CD4-positive, alpha-beta T cell treated with Interleukin-2 at 100 ng/mL for 4 hours (primary cell): ENCODE measurements around the gene TMEM129.
"Not testable (repeated sequence)": the region's sequence is repeated elsewhere in the genome, so short reads cannot be mapped to it uniquely, and the experiment has no call there.

Source experiments
- DNase-seq: peaks from one replicate; pipeline ENCODE4 v3.0.0-alpha.2; 2020; ENCODE audit warnings: low spot score

The TMEM129 gene

DNA sequence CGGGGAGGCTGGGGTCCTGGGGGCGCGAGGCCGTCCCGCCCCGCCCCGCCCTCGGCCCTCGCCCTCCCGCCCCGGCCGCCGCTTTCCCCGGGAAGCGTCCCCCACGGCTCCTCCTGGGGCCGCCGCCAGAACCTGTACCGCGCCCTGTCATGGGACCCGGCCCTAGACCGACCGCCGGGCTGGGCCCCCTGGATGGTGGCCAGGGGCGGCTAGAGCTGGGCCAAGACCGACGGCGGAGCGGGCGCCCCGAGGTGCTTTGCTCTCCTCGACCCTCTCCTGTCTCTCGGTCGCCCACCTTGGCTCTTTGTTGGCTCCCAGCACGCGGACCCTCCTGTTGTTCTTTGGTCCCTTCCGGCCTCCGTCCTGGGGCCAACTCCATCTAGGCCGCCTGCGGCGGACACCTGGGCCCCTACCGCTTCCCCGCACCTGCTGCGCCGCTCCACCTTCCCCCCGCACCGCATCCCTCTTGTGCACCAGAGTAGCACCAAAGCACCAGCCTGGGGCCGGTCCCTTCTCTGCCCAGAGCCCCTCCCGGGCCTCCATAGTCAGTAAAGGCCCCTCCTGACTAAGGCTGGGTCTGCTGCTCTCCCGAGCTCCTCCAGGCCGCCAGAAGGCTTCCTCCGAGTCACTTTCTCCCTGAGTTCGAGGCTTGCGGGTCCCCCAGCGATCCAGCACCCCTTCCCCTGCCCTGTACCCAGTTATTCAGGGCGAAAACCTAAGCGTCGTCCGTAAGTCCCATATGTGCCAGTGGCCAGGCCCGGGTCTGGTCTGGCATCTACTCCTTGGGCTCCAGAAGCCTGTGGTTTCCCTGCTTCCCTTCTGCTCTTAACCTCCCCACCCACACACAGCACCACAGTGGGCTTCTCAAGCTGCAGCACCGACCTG is 785 bp upstream of the TMEM129 start:
- DNase-seq, result no peak

DNA sequence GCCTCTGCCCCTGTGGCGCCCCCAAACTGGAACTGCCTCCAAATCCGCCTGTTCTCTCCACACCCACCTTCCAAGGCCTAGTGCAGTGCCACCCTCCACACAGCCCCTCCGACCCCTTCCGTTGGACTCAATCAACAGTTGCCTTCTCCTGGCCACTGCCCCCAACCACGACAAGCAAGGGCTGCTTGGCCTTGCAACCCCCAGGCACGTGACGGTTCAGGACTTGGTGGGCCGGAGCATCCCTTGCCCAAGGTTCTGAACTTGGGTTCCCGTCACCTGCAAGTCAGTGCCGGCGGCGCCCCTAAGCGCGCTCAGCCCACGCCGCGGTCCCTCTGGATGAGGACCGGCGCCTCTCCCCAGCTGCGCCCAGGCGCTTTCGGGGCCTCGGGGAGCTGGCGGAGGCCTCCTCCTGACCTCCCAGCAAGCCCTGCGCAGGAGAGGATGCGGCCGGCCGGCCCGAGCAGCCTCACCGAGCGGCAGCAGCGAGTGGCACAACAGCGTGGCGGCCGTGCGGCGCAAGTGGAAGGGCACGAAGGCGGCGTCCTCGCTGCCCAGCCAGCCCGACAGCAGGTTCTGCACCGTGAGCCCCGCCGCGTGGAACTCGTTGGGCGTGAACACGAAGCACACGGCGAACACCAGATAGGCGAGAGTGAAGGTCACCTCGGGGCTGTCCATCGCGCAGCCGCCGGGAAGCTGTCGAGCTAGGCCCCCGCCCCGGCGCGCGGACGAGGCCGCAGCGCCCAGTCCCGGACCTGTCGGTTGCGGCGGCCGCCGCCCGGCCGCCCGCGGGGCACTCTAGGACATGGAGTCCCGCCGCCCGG is 750 bp downstream of the TMEM129 start:
- DNase-seq, result peak; percentile 27

DNA sequence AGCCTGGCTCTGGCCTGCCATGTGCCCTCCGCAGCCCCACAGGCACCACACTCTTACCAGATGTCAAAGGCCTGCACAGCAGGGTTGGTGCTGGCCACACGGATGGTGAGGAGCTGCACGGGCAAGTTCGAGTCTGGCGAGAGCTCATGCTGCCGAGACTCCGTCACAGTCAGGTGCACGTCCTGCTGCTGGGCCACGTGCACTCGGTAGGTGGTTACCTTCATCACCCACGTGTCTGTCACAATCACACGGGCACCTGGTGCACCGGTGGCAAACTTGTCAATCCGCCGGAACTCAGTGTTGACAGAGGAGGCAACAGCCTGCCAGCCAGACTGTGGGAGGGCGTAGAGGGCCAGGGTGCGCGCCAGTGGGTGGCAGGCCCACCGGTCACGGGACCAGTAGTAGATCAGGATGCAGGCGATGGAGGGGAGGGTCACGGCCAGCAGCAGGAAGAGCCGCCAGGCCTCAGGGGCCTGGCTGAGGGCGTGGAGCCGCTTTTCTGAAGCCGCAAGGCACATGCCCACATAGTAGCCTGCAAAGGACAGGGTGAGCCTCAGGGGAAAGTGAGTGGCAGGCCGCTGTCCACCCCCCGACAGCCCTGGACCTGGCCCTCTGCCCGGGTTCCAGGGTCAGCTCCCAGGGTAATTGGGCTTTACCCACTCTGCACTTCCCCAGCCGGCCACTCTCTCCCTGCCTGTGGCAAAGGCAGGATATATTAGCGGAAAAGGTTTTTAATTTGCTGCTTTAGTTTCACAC is 2.9 kb downstream of the TMEM129 start:
- no peak for DNase-seq

- DNase-seq, result no peak
These were observed 3.7 kb downstream of the TMEM129 start for GRCh38 chr4:1717129-1718094.

DNA sequence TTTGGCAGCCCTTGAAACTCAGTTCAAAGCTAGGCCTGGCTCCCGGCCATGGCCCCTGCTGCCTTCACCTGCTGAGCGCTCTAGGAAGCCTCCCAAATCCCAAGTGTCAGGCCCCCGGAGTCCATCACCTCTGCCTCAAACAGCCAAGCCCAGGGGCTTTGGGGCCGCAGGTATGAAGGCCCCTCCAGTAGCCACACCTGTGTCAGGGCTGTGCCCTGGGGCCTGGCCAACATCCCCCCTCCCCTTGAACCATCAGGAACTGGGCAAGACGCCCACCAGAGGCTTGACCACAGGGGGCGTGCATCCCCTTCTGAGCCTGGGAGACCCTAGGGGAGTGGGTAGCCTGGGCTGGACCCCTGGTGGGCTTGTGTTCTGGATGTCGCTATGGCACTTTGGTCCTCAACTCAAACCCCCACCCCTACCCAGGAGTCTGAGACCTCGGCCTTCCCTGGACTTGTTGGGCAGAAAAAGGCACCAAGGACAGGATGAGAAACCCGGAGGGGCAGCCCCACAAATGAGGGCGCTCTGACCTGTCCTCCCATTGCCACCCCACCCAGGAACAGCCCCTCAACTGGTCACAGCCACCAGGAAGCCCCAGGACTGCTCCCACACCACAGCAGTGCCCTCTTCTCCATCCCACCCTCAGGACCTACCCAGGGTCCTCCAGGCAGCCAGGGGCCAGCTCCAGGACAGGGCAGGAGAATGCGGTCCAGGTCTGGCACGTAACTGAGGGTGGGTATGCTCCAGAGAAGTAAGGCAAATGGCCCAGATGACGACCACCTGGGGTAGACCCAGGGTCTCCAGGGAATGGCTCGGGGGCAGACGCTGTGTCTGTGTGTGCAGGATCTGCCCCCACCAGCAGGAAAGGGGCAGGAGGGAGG is 4.8 kb downstream of the TMEM129 start:
- no peak for DNase-seq

DNA sequence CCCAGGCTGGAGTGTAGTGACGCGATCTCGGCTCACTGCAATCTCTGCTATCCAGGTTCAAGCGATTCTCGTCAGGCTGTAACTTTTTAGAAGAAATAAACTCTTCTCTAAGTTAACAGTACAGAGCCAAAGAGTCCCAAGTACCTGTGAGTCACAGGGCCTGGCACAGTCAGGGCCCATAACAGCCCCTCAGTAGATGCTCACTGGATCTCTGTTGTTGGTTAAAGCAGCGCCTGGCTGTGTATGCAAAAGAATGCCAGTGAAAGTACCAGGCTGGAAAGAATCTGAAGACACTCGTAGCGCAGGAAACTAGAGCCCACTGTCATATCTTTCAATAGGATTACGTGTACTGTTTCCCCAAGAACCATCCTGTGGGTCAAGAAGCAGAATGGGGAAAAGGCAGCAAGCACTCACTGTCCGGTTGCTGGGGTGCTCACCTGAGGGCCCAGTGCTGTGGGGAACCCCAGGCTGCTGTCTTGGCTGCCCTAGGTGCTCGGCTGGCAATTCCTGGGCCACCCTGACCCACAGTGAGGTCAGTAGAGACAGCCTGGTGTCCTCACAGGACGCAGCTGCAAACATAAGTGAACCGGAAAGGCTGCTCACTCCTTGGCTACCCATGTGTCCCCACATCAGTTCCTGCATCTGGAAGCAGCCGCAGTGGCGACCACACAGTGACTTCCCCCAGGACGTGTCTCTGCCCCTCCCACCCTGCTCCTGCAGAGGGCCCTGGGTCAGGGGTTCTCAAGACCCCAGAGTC is 5.9 kb downstream of the TMEM129 start:
- DNase-seq, result no peak

GRCh38 chr4:1714303-1715001 is 6.7 kb downstream of the TMEM129 start:
- no peak for DNase-seq

DNA sequence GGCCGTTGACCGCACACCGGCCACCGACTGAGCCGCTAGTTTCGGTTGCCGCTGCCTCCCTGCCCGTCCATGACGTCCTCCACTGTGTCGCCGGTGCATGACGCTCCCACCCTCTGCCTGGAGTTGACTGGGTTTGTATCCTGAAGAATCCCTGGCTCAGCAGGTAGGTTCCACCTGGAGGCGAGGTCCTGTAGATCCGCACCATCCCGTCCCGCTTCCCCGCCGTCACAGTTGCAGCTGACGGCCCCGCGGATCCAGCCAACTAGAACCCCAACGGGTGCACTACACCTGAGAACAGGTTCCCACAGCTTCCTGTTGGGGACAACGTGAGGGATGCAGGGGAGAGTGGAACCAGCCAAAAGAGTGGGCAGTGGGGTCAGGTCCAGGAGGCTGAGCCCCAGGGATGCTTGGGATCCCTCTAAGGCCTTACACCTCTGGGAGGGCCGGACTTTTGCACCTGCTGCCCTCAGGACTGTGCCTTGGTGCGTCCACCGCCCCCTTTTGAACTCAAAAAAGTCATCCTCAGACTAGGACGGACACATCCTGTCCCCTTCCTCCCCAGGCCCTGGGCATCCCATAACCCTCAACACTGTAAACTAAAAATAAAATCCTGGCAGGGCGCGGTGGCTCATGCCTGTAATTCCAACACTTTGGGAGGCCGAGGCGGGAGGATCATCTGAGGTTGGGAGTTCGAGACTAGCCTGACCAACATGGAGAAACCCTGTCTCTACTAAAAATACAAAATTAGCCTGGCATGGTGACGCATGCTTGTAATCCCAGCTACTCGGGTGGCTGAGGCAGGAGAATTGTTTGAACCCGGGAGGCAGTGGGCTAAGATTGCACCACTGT is 7.9 kb downstream of the TMEM129 start:
- no peak for DNase-seq

- peak; percentile 99 for DNase-seq
These were observed 8.7 kb downstream of the TMEM129 start, which contains the start of gene SLBP for GRCh38 chr4:1712216-1713002. Gene SLBP, minus strand, starts transcription at chr4:1712319. Its CDS starts 131 bp downstream, at chr4:1712188.

GRCh38 chr4:1711571-1712215 is 9.4 kb downstream of the TMEM129 start:
- DNase-seq, result no peak

DNA sequence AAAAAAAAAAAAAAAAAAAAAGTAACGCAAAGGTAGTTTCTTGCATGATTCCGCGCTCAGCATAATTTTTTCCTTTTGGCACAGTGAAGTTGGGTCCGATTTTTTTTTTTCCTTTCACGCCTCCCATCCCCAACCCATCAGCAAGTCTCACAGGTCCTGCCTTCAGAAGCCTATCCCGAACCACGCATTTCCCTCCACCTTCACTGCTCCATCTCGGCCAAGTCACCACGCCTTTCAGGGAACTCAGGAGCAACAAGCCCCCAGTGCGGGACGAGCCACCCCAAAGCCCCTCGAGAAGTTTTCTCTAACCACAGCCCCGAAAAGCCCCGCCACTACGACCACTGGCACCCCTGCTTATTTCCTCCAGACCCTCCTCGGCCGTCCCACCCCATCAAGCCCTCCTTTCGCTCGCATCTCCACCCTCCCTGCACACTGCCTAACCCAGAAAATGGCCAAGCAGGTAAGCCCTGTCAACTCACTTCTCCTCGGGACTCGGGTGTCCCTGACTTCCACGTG is 10.0 kb downstream of the TMEM129 start:
- peak; percentile 28 for DNase-seq

GRCh38 chr4:1708581-1708980 is 12.5 kb downstream of the TMEM129 start:
- no peak for DNase-seq

- no peak for DNase-seq
These were observed 14.8 kb downstream of the TMEM129 start for GRCh38 chr4:1706358-1706757.

- no peak for DNase-seq
These were observed 15.4 kb downstream of the TMEM129 start for GRCh38 chr4:1705732-1706131.

DNA sequence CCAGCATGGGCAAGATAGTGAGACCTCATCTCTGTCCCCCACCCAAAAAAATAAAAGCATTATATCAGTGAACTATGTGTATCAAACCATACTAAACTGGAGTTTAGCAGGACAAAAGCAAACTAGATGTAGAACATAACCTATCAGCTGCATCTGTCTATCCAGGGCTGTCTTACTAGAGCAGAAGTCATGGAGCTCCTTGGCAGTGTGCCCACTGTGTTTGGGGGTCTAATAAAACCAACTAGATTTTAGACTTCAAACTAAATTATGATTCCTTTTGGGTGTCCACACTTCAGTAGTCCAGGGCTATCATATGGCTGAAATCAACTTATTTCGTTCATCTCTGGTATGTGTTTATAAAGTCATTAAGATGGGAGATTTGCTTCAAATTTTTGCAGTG is 17.3 kb downstream of the TMEM129 start:
- DNase-seq, result no peak

- not testable (repeated sequence) for DNase-seq
These were observed 19.5 kb downstream of the TMEM129 start for GRCh38 chr4:1701671-1702070.
